Transverse colon (tissue), 4 donors: ENCODE results near the gene SYNE2. TPM values are rescaled to one million over a fixed set of nuclear protein-coding genes. Genes with fewer than 3 reads are reported as not detected.

ENCODE experiments used
- DNase-seq: peaks from one replicate; pipeline ENCODE4 v3.0.0-alpha.2; 2019
- H3K27ac ChIP-seq, 4 donors: fragments of 200-600 bp; sonication (generic); 2 replicates each; pipeline ENCODE4 v1.5.1; 2016 to 2018; ENCODE audit warnings: inconsistent platforms in 4 of 4
- H3K27me3 ChIP-seq: fragments of 200-600 bp; sonication (generic); 2 replicates; pipeline ENCODE4 v1.5.1; 2017; ENCODE audit warnings: inconsistent platforms
- H3K36me3 ChIP-seq, 4 donors: fragments of 200-600 bp; sonication (generic); 2 replicates each; pipeline ENCODE4 v1.5.1; 2017 to 2019; ENCODE audit warnings: inconsistent platforms in 4 of 4
- H3K4me1 ChIP-seq, 4 donors: fragments of 200-600 bp; sonication (generic); 2 replicates each; pipeline ENCODE4 v1.5.1; 2017 to 2020; ENCODE audit warnings: inconsistent platforms in 4 of 4
- H3K4me3 ChIP-seq, 4 donors: fragments of 200-600 bp; sonication (generic); 1 replicate in 1 of 4; 2 replicates in 3 of 4; pipeline versions ENCODE4 v1.5.1 to v1.6.1; 2017 to 2019; ENCODE audit warnings: inconsistent platforms in 4 of 4
- H3K9me3 ChIP-seq, 2 donors: fragments of 200-600 bp; sonication (generic); 2 replicates each; pipeline ENCODE4 v1.5.1; 2017 to 2019; ENCODE audit warnings: inconsistent platforms in 2 of 2
- EP300 ChIP-seq: sonication (generic); formaldehyde crosslinking; IDR thresholded peaks from one replicate; pipeline ENCODE4 v1.6.1; 2017; ENCODE audit warnings: antibody characterized with exemption, low read depth
- POLR2A ChIP-seq: fragments of 450-650 bp; IDR thresholded peaks from one replicate; pipeline ENCODE4 v1.6.1; 2016; ENCODE audit warnings: antibody characterized with exemption, mild to moderate bottlenecking, moderate library complexity
- POLR2AphosphoS5 ChIP-seq, 3 donors: sonication (generic); formaldehyde crosslinking; IDR thresholded peaks; one replicate each; pipeline ENCODE4 v1.6.1; 2016; ENCODE audit warnings: antibody characterized with exemption in 3 of 3
- WGBS, 2 donors: methylation state at CpG; one replicate each; pipeline ENCODE4 v1.1.5; 2018; ENCODE audit warnings: low coverage in 1 of 2; 5-methylcytosine and 5-hydroxymethylcytosine counted together
- in situ Hi-C, 4 donors: fragments of 200-750 bp; cut with MboI; loops; one replicate each; pipeline versions ENCODE4 v1.15.0 to v1.15.1; 2017; ENCODE audit warnings: low sequenced_read_pairs in 3 of 4, low pct_ligation_motif_present in 1 of 4, low pct_unique_long_range_greater_than_20kb in 1 of 4
- intact Hi-C: fragments of 100-400 bp; cut with DNase I; formaldehyde crosslinking; loops from one replicate; pipeline ENCODE4 v1.15.1; 2023; ENCODE audit warnings: low total_unique reads
- total RNA-seq, 4 donors: library from RNA; depleted of rRNA; stranded (reverse); fragments of >200 nt; gene quantifications; one replicate each; pipeline ENCODE4 v1.1.0, GENCODE V29; 2016
- TF ChIP-seq, protein P1 (sequence below), 5 experiments: fragments of 200-600 bp in 3 of 5; fragments of 450-650 bp in 2 of 5; sonication (generic) in 3 of 5; IDR thresholded peaks; 1 replicate in 2 of 5; 2 replicates in 3 of 5; pipeline ENCODE4 v1.5.1; 2016 to 2017; ENCODE audit warnings: antibody characterized with exemption in 5 of 5, inconsistent platforms in 3 of 5, mild to moderate bottlenecking in 2 of 5, moderate library complexity in 1 of 5

The SYNE2 gene
- total RNA-seq, 4 donors from 2014 or later, result 242 to 491 (median 304) TPM

DNA sequence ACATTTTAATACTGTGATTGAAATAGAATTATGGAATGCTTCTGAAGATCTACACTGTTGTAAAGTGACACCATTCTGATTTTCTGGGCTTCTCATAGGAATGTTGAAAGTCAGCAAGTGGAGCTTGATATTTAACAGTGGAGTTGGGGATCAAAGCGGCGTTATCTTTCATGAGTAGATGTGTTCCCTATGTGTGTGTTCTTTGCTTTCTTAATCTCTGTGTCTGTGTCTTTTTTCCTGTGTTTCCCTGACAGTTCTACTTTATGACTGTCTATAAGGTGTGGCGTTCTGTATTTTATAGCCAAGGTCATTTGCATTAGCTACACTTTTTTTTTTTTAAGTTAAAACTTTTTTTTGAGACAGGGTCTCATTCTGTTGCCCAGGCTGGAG, 24.7 kb downstream of the SYNE2 start:
- peaks cover 19 to 49% (median 31%) of the 10 kb centered on the region in 4 donors for H3K4me1 ChIP-seq
- no peak for DNase-seq
- in situ Hi-C loops, result no loop called here
- intact Hi-C loops, result no loop called here
- WGBS, 2 donors, result 53 to 68% methylated on average over 3 of the region's 3 CpGs
- no peaks in the 10 kb centered on the region for H3K36me3 ChIP-seq
- no peaks in the 10 kb centered on the region for H3K27me3 ChIP-seq
- H3K9me3 ChIP-seq, result no peaks in the 10 kb centered on the region
- peak overlapping the region; percentile 45 to 61 (median 54) for H3K27ac ChIP-seq
- H3K4me3 ChIP-seq, result no peak overlapping the region
- TF ChIP-seq EP300, result no peak
- TF ChIP-seq POLR2AphosphoS5 (IDR thresholded peaks at IDR 0.05), result no peak
- TF ChIP-seq POLR2A, result no peak
- TF ChIP-seq, protein P1, sequence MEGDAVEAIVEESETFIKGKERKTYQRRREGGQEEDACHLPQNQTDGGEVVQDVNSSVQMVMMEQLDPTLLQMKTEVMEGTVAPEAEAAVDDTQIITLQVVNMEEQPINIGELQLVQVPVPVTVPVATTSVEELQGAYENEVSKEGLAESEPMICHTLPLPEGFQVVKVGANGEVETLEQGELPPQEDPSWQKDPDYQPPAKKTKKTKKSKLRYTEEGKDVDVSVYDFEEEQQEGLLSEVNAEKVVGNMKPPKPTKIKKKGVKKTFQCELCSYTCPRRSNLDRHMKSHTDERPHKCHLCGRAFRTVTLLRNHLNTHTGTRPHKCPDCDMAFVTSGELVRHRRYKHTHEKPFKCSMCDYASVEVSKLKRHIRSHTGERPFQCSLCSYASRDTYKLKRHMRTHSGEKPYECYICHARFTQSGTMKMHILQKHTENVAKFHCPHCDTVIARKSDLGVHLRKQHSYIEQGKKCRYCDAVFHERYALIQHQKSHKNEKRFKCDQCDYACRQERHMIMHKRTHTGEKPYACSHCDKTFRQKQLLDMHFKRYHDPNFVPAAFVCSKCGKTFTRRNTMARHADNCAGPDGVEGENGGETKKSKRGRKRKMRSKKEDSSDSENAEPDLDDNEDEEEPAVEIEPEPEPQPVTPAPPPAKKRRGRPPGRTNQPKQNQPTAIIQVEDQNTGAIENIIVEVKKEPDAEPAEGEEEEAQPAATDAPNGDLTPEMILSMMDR (IDR thresholded peaks at IDR 0.05), result no peak

DNA sequence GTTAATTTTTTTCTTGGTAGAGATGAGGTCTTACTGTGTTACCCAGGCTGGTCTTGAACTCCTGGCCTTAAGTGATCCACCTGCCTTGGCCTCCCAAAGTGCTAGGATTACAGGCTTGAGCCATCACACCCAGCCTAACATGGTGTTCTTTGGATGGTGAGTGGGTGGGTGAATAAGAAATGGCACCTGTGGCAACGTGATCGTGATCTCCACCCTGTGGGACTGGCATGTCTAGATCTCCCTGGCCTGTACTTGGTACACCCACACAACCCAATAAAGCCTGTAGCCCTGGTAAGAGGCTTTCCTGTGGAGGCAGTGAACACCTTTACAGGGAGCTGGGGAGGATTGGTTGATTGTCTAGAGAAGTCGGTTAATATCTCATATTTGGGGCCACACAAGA, 25.2 kb downstream of the SYNE2 start:
- DNase-seq, result no peak
- Histone ChIP-seq H3K27ac (peak overlapping the region; percentile 45 to 61 (median 54)), H3K9me3 (no peaks in the 10 kb centered on the region), H3K27me3 (no peaks in the 10 kb centered on the region), H3K4me1 (peaks cover 19 to 49% (median 31%) of the 10 kb centered on the region in 4 donors), H3K36me3 (no peaks in the 10 kb centered on the region), H3K4me3 (no peak overlapping the region)
- 80 to 100% methylated on average over 1 to 3 of the region's 3 CpGs for WGBS, 2 donors
- intact Hi-C loops, result no loop called here
- TF ChIP-seq POLR2AphosphoS5 (IDR thresholded peaks at IDR 0.05) (no peak), EP300 (no peak), POLR2A (no peak)
- TF ChIP-seq, protein P1 (IDR thresholded peaks at IDR 0.05), result no peak
- in situ Hi-C loops, result no loop called here

DNA sequence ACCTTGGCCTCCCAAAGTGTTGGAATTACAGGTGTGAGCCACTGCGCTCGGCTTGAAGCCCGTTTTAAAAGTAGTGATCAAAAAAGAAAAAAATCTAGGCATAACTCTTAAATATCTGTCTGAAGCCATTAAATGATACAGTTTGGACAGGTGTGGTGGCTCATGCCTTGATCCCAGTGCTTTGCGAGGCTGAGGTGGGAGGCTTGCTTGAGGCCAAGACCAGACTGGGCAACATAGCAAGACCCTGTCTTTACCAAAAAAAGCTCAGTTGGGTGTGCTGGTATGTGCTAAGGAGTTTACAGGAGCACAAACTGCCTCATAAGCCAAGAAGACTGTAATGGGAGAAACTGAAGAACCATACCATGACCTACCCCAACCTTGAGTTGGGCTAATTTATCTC, 26.0 kb downstream of the SYNE2 start:
- DNase-seq, result no peak
- WGBS, 2 donors, result 92 to 98% methylated on average over 4 of the region's 4 CpGs
- H3K27ac ChIP-seq, result no peak overlapping the region

DNA sequence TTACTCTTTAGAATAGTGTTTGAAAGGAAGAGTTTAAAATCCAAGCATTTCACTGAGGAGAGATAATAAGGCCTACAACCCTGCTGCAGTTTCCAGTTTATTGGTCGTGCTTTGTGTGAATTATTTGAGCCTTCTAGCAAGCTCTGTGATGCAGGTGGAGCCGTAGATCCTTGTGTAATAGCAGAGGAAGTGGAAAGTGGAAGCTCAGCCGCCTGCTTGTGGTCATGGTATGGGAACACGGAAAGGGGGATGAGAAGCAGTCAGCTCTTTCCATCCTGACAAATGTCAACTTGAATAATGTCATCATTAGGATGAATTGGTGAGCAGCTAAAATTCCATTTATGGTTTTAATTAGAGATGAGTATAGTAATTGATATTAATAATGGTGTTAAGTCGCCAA, 29.1 kb downstream of the SYNE2 start:
- Histone ChIP-seq H3K27ac (no peak overlapping the region), H3K4me3 (no peak overlapping the region), H3K9me3 (no peaks in the 10 kb centered on the region), H3K36me3 (no peaks in the 10 kb centered on the region), H3K4me1 (peaks cover under 1 to 14% (median 9%) of the 10 kb centered on the region in 4 donors), H3K27me3 (no peaks in the 10 kb centered on the region)
- in situ Hi-C loops, result no loop called here
- intact Hi-C loops, result no loop called here
- no peak for TF ChIP-seq EP300
- TF ChIP-seq, protein P1 (IDR thresholded peaks at IDR 0.05), result no peak
- no peak for TF ChIP-seq POLR2AphosphoS5 (IDR thresholded peaks at IDR 0.05)
- TF ChIP-seq POLR2A, result no peak
- DNase-seq, result no peak
- WGBS, 2 donors, result 69 to 83% methylated on average over 5 of the region's 5 CpGs

More for the DNA sequence above, 26.0 kb downstream of the SYNE2 start:
- TF ChIP-seq POLR2A (no peak), EP300 (no peak), POLR2AphosphoS5 (IDR thresholded peaks at IDR 0.05) (no peak)
- TF ChIP-seq, protein P1 (IDR thresholded peaks at IDR 0.05), result no peak
- no peaks in the 10 kb centered on the region for H3K27me3 ChIP-seq
- in situ Hi-C loops (no loop called here), intact Hi-C loops (no loop called here)
- H3K4me1 ChIP-seq, result peaks cover 19 to 45% (median 29%) of the 10 kb centered on the region in 4 donors
- H3K4me3 ChIP-seq, result no peak overlapping the region
- no peaks in the 10 kb centered on the region for H3K36me3 ChIP-seq
- no peaks in the 10 kb centered on the region for H3K9me3 ChIP-seq
